RWPE2 (cell line): ENCODE data around the gene ELFN2.
A peak's percentile ranks its signal among the peaks of the same experiment; 100 is the strongest.

Experiments
- ATAC-seq: fragments of 200-7000 bp; cut with Tn5 transposase; 3 replicates; pipeline ENCODE4 v1.9.1; 2021; ENCODE audit warnings: low read depth
- DNase-seq: peaks from one replicate; pipeline ENCODE4 v3.0.0-alpha.2; 2020; ENCODE audit warnings: low spot score
- H3K27ac ChIP-seq: fragments of 450-650 bp; 2 replicates; pipeline ENCODE4 v1.5.1; 2017; ENCODE audit warnings: mild to moderate bottlenecking; ENCODE audit not compliant: poor library complexity, severe bottlenecking
- H3K27me3 ChIP-seq: fragments of 250-450 bp; sonication (Bioruptor Pico); 2 replicates; pipeline ENCODE4 v1.5.1; 2021; ENCODE audit warnings: mild to moderate bottlenecking, moderate library complexity; ENCODE audit not compliant: insufficient read depth, poor library complexity, severe bottlenecking
- H3K36me3 ChIP-seq: fragments of 250-450 bp; sonication (Bioruptor Pico); 2 replicates; pipeline ENCODE4 v1.5.1; 2020; ENCODE audit warnings: low read depth, mild to moderate bottlenecking, moderate library complexity
- H3K4me1 ChIP-seq: fragments of 250-450 bp; sonication (Bioruptor Pico); 2 replicates; pipeline ENCODE4 v1.5.1; 2021; ENCODE audit warnings: mild to moderate bottlenecking, moderate library complexity; ENCODE audit not compliant: insufficient read depth, poor library complexity, severe bottlenecking
- H3K4me3 ChIP-seq: fragments of 250-450 bp; sonication (Bioruptor Pico); 2 replicates; pipeline ENCODE4 v1.5.1; 2021; ENCODE audit warnings: mild to moderate bottlenecking, moderate library complexity; ENCODE audit not compliant: severe bottlenecking
- H3K9me3 ChIP-seq: fragments of 250-450 bp; sonication (Bioruptor Pico); 2 replicates; pipeline ENCODE4 v1.5.1; 2021; ENCODE audit warnings: mild to moderate bottlenecking, moderate library complexity; ENCODE audit not compliant: severe bottlenecking
- TF ChIP-seq, protein P1 (sequence below): fragments of 450-650 bp; IDR thresholded peaks from one replicate; pipeline ENCODE4 v1.5.1; 2017; ENCODE audit warnings: mild to moderate bottlenecking, moderate library complexity; ENCODE audit not compliant: poor library complexity, severe bottlenecking

ELFN2 gene

DNA sequence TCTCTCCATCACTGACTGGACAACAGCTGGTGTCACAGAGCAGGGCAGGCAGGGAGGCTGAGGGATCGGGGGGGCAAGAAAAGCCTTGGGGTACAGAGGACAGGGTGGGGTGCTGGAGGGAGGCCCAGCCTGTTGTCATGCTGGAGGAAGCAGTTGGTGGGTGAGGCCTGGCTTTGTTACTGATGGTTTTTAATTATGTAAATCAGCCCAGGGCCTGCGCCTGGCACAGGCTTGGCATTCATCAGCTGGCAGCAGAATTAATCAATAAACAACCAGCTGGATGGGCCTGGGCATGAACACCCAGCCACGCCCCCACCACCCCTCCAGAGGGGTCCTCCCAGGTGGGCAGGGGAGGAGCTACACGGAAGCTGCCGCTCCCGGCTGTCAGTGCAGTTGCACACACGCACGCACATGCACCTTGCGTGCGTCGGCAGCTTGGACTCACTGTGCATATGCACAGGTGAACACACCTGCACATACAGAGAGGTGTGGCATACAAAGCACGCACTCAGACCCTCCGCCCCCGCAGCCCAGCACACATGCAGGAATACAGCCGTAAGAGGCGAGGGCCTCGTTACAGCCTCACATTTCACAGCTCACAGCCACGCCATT is 21.3 kb upstream of the ELFN2 start:
- no peaks in the 10 kb centered on the region for H3K9me3 ChIP-seq
- no peak for ATAC-seq
- no peaks in the 10 kb centered on the region for H3K4me1 ChIP-seq
- no peaks in the 10 kb centered on the region for H3K36me3 ChIP-seq
- no peaks in the 10 kb centered on the region for H3K27me3 ChIP-seq
- H3K4me3 ChIP-seq, result no peak overlapping the region
- DNase-seq, result no peak
- H3K27ac ChIP-seq, result no peak overlapping the region
- TF ChIP-seq, protein P1, sequence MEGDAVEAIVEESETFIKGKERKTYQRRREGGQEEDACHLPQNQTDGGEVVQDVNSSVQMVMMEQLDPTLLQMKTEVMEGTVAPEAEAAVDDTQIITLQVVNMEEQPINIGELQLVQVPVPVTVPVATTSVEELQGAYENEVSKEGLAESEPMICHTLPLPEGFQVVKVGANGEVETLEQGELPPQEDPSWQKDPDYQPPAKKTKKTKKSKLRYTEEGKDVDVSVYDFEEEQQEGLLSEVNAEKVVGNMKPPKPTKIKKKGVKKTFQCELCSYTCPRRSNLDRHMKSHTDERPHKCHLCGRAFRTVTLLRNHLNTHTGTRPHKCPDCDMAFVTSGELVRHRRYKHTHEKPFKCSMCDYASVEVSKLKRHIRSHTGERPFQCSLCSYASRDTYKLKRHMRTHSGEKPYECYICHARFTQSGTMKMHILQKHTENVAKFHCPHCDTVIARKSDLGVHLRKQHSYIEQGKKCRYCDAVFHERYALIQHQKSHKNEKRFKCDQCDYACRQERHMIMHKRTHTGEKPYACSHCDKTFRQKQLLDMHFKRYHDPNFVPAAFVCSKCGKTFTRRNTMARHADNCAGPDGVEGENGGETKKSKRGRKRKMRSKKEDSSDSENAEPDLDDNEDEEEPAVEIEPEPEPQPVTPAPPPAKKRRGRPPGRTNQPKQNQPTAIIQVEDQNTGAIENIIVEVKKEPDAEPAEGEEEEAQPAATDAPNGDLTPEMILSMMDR, result no peak

DNA sequence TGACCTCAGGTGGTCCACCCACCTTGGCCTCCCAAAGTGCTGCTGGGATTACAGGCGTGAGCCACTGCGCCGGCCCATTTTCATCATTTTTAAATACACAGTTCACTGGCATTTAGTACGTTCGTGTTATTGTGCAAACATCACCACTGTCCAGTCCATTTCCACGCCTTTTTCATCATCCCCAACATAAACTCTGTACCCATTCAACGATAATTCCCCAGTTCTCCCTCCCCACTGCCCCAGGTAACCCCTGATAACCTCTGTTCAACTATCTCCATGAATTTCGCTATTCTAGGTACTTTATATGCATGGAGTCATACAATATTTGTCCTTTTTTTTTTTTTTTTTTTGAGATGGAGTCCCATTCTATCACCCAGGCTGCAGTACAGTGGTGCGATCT is 18.2 kb upstream of the ELFN2 start:
- Histone ChIP-seq H3K4me3 (no peak overlapping the region), H3K27me3 (no peaks in the 10 kb centered on the region), H3K36me3 (no peaks in the 10 kb centered on the region), H3K4me1 (no peaks in the 10 kb centered on the region), H3K27ac (no peak overlapping the region), H3K9me3 (no peaks in the 10 kb centered on the region)
- ATAC-seq (no peak), DNase-seq (no peak)
- TF ChIP-seq, protein P1, result no peak

DNA sequence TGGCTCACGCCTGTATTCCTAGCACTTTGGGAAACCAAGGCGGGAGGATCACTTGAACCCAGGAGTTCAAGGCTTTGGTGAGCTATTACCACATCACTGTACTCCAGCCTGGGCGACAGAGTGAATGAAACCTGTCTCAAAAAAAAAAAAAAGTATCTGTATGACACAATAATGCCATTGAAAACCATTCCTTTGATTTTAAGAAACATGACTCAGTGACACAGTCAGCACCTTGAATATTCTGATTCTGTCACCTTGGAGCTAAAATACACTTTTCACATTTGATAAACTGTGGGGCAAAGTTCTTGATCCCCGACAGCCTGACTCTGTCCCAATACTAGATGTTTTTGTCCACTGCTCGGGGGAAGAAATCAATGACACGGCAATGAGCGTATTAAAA is 16.7 kb upstream of the ELFN2 start:
- H3K4me3 ChIP-seq, result no peak overlapping the region
- TF ChIP-seq, protein P1, result no peak
- H3K27me3 ChIP-seq, result no peaks in the 10 kb centered on the region
- ATAC-seq, result no peak
- no peak for DNase-seq
- H3K27ac ChIP-seq, result no peak overlapping the region
- no peaks in the 10 kb centered on the region for H3K4me1 ChIP-seq
- no peaks in the 10 kb centered on the region for H3K36me3 ChIP-seq
- H3K9me3 ChIP-seq, result no peaks in the 10 kb centered on the region

DNA sequence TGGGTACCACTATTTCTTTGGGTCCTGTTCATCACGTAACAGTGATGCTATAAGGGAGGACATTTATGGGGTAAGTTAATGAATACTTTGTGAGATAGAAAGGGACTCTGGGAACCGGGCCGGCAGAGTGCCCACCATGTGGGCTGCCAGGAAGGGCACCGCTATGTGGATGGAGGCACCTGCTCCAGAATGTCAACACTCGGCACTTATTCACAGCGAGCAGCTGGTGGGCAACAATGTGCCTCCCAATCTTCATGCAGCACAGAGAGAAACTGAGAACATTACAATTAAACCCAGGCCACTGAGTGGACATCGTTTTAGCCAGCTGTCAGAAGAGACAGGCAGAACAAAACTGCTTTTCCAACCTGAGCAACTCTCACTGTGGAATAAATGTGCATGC is 15.8 kb upstream of the ELFN2 start:
- H3K9me3 ChIP-seq, result no peaks in the 10 kb centered on the region
- ATAC-seq, result no peak

DNA sequence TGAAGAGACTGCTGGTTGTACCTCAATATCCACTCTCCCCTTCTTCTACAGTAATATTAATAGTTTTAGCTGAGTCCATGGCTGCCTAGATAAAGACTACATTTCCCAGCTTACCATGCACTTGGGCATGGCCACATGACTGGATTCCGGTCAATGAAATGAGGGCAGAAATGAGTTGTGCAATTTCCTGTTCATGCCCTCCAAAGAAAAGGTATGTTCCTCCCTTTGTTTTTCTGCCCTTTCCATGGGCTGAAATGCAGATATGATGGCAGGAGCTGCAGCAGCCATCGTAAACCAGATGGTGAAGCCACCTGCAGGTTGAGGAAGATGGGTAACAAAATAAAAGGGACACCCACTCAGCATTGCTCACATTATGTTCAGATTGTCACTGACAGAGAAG is 15.3 kb upstream of the ELFN2 start:
- DNase-seq, result no peak
- Histone ChIP-seq H3K27me3 (no peaks in the 10 kb centered on the region), H3K4me3 (no peak overlapping the region), H3K36me3 (no peaks in the 10 kb centered on the region), H3K27ac (no peak overlapping the region), H3K9me3 (no peaks in the 10 kb centered on the region), H3K4me1 (no peaks in the 10 kb centered on the region)
- TF ChIP-seq, protein P1, result no peak
- ATAC-seq, result peak; percentile 60

More for the DNA sequence above, 15.8 kb upstream of the ELFN2 start:
- DNase-seq, result no peak
- TF ChIP-seq, protein P1, result no peak
- Histone ChIP-seq H3K4me1 (no peaks in the 10 kb centered on the region), H3K36me3 (no peaks in the 10 kb centered on the region), H3K27me3 (no peaks in the 10 kb centered on the region), H3K4me3 (no peak overlapping the region), H3K27ac (no peak overlapping the region)
